HCT116 (cell line): ENCODE data around the gene PEDS1. TPM values are rescaled to one million over a fixed set of nuclear protein-coding genes. Genes with fewer than 3 reads are reported as not detected.

ENCODE experiments used
- ATAC-seq: fragments of 200-7000 bp; cut with Tn5 transposase; 2 replicates; pipeline ENCODE4 v1.9.1; 2020; ENCODE audit warnings: mild to moderate bottlenecking, moderate library complexity
- BruUV-seq: library from RNA; stranded (reverse); fragments of 400-500 nt; replicated peaks from 2 replicates; lab custom pipeline; 2021; lab: Mats Ljungman, UMichigan
- CTCF ChIA-PET: fragments of 300-600 bp; sonication (Branson Sonifier 250); formaldehyde crosslinking; loops from one replicate; lab custom pipeline; 2021; ENCODE audit warnings: antibody characterized with exemption; lab: Charles Lee
- POLR2A ChIA-PET: fragments of 300-600, 350-600 bp; sonication (Branson Sonifier 250); formaldehyde crosslinking; loops from one replicate; lab custom pipeline; 2021; ENCODE audit warnings: antibody characterized with exemption; lab: Charles Lee
- RAD21 ChIA-PET, 2 experiments: fragments of 300-600 bp; sonication (Branson Sonifier 250); formaldehyde crosslinking; loops; one replicate each; lab custom pipeline; 2023; ENCODE audit warnings: low total read pairs in 2 of 2; ENCODE audit not compliant: uncharacterized antibody in 2 of 2, unreplicated experiment in 2 of 2, low non-redundant PET in 1 of 2; lab: Charles Lee
- DNase-seq: peaks from one replicate; pipeline ENCODE4 v3.0.0-alpha.2; 2010; ENCODE audit warnings: low read depth, low spot score
- H2AFZ ChIP-seq: fragments of 200-600 bp; shearing (Covaris generic), sonication (generic); 2 replicates; pipeline ENCODE4 v1.6.1; 2017; ENCODE audit warnings: low read depth, mixed run types, mixed read lengths, antibody characterized with exemption, low read length; ENCODE audit not compliant: poor library complexity, severe bottlenecking
- H3K27ac ChIP-seq: 2 replicates; pipeline ENCODE4 v1.5.1; 2012; ENCODE audit warnings: low read depth, low read length
- H3K27me3 ChIP-seq: fragments of 200-600 bp; sonication (generic); 2 replicates; pipeline ENCODE4 v1.6.1; 2016; ENCODE audit warnings: mixed run types, low read length, mixed read lengths; ENCODE audit not compliant: insufficient read depth
- H3K36me3 ChIP-seq, 2 experiments: fragments of 200-500 bp in 1 of 2; fragments of 200-600 bp in 1 of 2; sonication (Bioruptor generic) in 1 of 2; sonication (generic) in 1 of 2; 2 replicates each; pipeline versions ENCODE4 v1.5.1 to v1.6.1; 2014 to 2016; ENCODE audit warnings: low read length in 2 of 2, inconsistent platforms in 1 of 2, mixed read lengths in 1 of 2, mixed run types in 1 of 2; ENCODE audit not compliant: insufficient read depth in 2 of 2, control insufficient read depth in 1 of 2
- H3K4me1 ChIP-seq, 2 experiments: fragments of 200-600 bp in 1 of 2; sonication (generic) in 1 of 2; 2 replicates each; pipeline versions ENCODE4 v1.5.1 to v1.6.1; 2012 to 2017; ENCODE audit warnings: low read length in 2 of 2, inconsistent platforms in 1 of 2, mild to moderate bottlenecking in 1 of 2, mixed read lengths in 1 of 2, mixed run types in 1 of 2, moderate library complexity in 1 of 2; ENCODE audit not compliant: insufficient read depth in 2 of 2, control insufficient read depth in 1 of 2
- H3K4me2 ChIP-seq: fragments of 200-600 bp; sonication (generic); 2 replicates; pipeline ENCODE4 v1.6.1; 2017; ENCODE audit warnings: mixed run types, low read length, mixed read lengths
- H3K4me3 ChIP-seq, 2 experiments: fragments of 200-600 bp in 1 of 2; sonication (generic) in 1 of 2; replicated peaks in 1 of 2; 2 replicates each; pipeline ENCODE4 v1.5.1; 2011 to 2016; ENCODE audit warnings: low read length in 2 of 2, control low read depth in 1 of 2, low read depth in 1 of 2, mild to moderate bottlenecking in 1 of 2, mixed read lengths in 1 of 2, mixed run types in 1 of 2
- H3K79me2 ChIP-seq: fragments of 200-600 bp; sonication (generic); 2 replicates; pipeline ENCODE4 v1.6.1; 2017; ENCODE audit warnings: mild to moderate bottlenecking, mixed run types, low read length, moderate library complexity, mixed read lengths; ENCODE audit not compliant: insufficient read depth
- H3K9ac ChIP-seq: fragments of 200-600 bp; sonication (generic); 2 replicates; pipeline ENCODE4 v1.6.1; 2016; ENCODE audit warnings: low read length, mixed read lengths
- H3K9me2 ChIP-seq: fragments of 200-600 bp; sonication (generic), shearing (Covaris generic); 2 replicates; pipeline ENCODE4 v1.6.1; 2017; ENCODE audit warnings: mixed run types, mild to moderate bottlenecking, moderate library complexity; ENCODE audit not compliant: insufficient read depth
- H3K9me3 ChIP-seq, 2 experiments: fragments of 200-500 bp in 1 of 2; fragments of 200-600 bp in 1 of 2; sonication (Bioruptor generic) in 1 of 2; sonication (generic) in 1 of 2; 2 replicates each; pipeline ENCODE4 v1.6.1; 2014 to 2017; ENCODE audit warnings: low read length in 2 of 2, mixed read lengths in 2 of 2, inconsistent platforms in 1 of 2, low read depth in 1 of 2, mild to moderate bottlenecking in 1 of 2, mixed run types in 1 of 2, moderate library complexity in 1 of 2; ENCODE audit not compliant: control insufficient read depth in 1 of 2, insufficient read depth in 1 of 2
- H4K20me1 ChIP-seq: fragments of 200-600 bp; sonication (generic), shearing (Covaris generic); 2 replicates; pipeline ENCODE4 v1.6.1; 2017; ENCODE audit warnings: mixed run types, mild to moderate bottlenecking, moderate library complexity; ENCODE audit not compliant: insufficient read depth
- ATF3 ChIP-seq: IDR thresholded peaks from 2 replicates; pipeline ENCODE4 v1.6.1; 2012
- CBX3 ChIP-seq: IDR thresholded peaks from 2 replicates; pipeline ENCODE4 v1.6.1; 2012; ENCODE audit warnings: low read depth
- CEBPB ChIP-seq: IDR thresholded peaks from 2 replicates; pipeline ENCODE4 v1.6.1; 2012; ENCODE audit warnings: low read depth
- CTCF ChIP-seq, 3 experiments: fragments of 200-600 bp in 1 of 3; sonication (generic) in 1 of 3; IDR thresholded peaks in 2 of 3; conservative IDR thresholded peaks in 1 of 3; 2 replicates each; pipeline ENCODE4 v1.5.1; 2012 to 2017; ENCODE audit warnings: low read depth in 2 of 3, low read length in 2 of 3, antibody characterized with exemption in 1 of 3, borderline replicate concordance in 1 of 3, control low read depth in 1 of 3, mild to moderate bottlenecking in 1 of 3, mixed read lengths in 1 of 3, mixed run types in 1 of 3, moderate library complexity in 1 of 3; ENCODE audit not compliant: insufficient read depth in 1 of 3
- EZH2phosphoT487 ChIP-seq: fragments of 200-600 bp; IDR thresholded peaks from 2 replicates; pipeline ENCODE4 v1.6.1; 2018; ENCODE audit warnings: antibody characterized with exemption, borderline replicate concordance
- JUND ChIP-seq: IDR thresholded peaks from 2 replicates; pipeline ENCODE4 v1.6.1; 2012
- POLR2A ChIP-seq: IDR thresholded peaks from 2 replicates; pipeline ENCODE4 v1.7.0; 2011; ENCODE audit warnings: borderline replicate concordance; ENCODE audit not compliant: insufficient read depth, insufficient read length; ENCODE audit errors: extremely low read depth
- POLR2AphosphoS5 ChIP-seq: IDR thresholded peaks from 2 replicates; pipeline ENCODE4 v1.6.1; 2011; ENCODE audit warnings: mild to moderate bottlenecking, low read depth, low read length, moderate library complexity
- RAD21 ChIP-seq: IDR thresholded peaks from 2 replicates; pipeline ENCODE4 v1.6.1; 2012; ENCODE audit warnings: low read depth, mild to moderate bottlenecking
- SIN3A ChIP-seq: IDR thresholded peaks from 2 replicates; pipeline ENCODE4 v1.6.1; 2012; ENCODE audit warnings: low read depth
- SP1 ChIP-seq: IDR thresholded peaks from 2 replicates; pipeline ENCODE4 v1.6.1; 2012; ENCODE audit warnings: low read depth
- SRF ChIP-seq: IDR thresholded peaks from 2 replicates; pipeline ENCODE4 v1.6.1; 2012; ENCODE audit warnings: low read depth
- TCF7L2 ChIP-seq: IDR thresholded peaks from 2 replicates; pipeline ENCODE4 v1.7.0; 2011; ENCODE audit warnings: borderline replicate concordance, inconsistent platforms; ENCODE audit not compliant: insufficient read depth, insufficient read length; ENCODE audit errors: extremely low read depth
- ZBTB33 ChIP-seq: IDR thresholded peaks from 2 replicates; pipeline ENCODE4 v1.6.1; 2011; ENCODE audit warnings: mild to moderate bottlenecking, low read length, moderate library complexity; ENCODE audit not compliant: insufficient replicate concordance; ENCODE audit errors: extremely low read depth
- ZFX ChIP-seq: fragments of 450-650 bp; IDR thresholded peaks from 2 replicates; pipeline ENCODE4 v1.6.1; 2017
- ZNF274 ChIP-seq: fragments of 200-500 bp; sonication (Bioruptor generic); IDR thresholded peaks from 2 replicates; pipeline ENCODE4 v1.6.1; 2014; ENCODE audit warnings: mild to moderate bottlenecking, low read depth, low read length, inconsistent platforms
- intact Hi-C: fragments of 100-400 bp; cut with micrococcal nuclease; formaldehyde crosslinking; loops from 2 replicates; pipeline ENCODE4 v1.10.0; 2022
- total RNA-seq: library from RNA; stranded (reverse); gene quantifications from one replicate; pipeline ENCODE4 v1.2.1, GENCODE V29; 2021; ENCODE audit not compliant: unreplicated experiment
- TF ChIP-seq, protein P1 (sequence below): IDR thresholded peaks from 2 replicates; pipeline ENCODE4 v1.6.1; 2012; ENCODE audit warnings: low read depth

PEDS1 gene
- total RNA-seq, 1 experiment from 2014 or later: 31.9 TPM

DNA sequence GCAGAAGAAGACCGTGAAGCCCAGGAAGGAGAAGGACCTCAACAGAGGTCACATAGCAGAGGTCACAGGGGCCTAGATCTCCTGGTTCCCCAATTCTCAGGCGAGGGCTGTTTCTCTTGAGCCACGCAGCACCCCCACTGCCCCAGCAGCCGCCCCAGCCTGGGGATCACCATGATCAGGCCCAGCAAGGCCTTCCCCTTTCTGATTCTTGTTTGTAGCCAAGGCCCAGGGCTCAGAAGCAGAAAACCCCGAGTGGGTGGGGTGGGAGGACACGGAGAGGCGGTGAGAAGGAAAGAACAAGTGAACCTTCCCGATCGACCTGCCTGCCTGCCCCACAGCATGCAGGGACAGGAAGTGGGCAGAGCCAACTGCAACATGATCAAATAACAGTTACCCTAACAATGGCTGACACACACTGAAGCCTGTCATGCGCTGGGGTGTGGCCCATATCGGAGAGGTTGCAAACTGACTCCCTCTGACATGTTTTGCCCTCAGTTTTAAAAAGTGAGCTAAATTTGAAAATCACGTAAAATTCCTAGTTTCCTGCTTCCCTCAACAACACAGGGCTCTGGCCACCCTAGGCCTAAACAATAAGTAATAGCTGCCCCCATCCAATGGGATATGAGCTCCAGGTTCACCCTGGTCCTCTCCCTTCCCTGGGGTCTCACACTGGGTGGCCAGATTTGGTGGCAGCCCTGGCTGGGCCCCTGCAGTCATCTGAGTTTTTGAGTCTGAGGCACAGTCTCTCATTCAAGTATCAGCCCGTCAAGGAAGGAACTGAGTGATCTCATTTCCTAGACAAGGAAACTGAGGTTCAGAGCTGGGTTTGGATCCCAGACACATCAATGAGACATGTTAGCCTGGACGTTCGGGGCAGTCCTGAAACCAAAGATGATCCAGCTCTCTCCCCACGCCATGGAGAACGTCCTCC, 6.5 kb downstream of the PEDS1 start:
- Histone ChIP-seq H3K9me3 (no peaks in the 10 kb centered on the region), H3K4me3 (no peak overlapping the region), H3K4me2 (peak overlapping the region; percentile 1; the same call in 1 of the 2 replicates), H3K9ac (no peak overlapping the region), H3K4me1 (peaks cover 21 to 66% of the 10 kb centered on the region in 2 experiments), H2AFZ (no peak overlapping the region), H3K9me2 (no peaks in the 10 kb centered on the region), H3K27ac (peak overlapping the region; percentile 22; the same call in 1 of the 2 replicates), H3K27me3 (no peaks in the 10 kb centered on the region), H3K36me3 (peaks cover 23 to 35% of the 10 kb centered on the region in 2 experiments; a peak in 3 of 4 replicates), H4K20me1 (no peaks in the 10 kb centered on the region), H3K79me2 (peaks cover 93% of the 10 kb centered on the region)
- CTCF ChIA-PET: no interaction called here
- no peak for ATAC-seq
- TF ChIP-seq CBX3 (no peak), JUND (no peak), ZBTB33 (no peak), CEBPB (no peak), ZFX (no peak), SIN3A (no peak), SRF (no peak), EZH2phosphoT487 (no peak), POLR2A (no peak), SP1 (no peak), CTCF (IDR thresholded peaks at IDR 0.05 in 2 of 3, conservative IDR thresholded peaks at IDR 0.05 in 1 of 3; ENCODE audit: borderline replicate concordance in 1 of 3, insufficient read depth in 1 of 3, low read depth in 2 of 3, low read length in 2 of 3) (no peak), TCF7L2 (no peak), ATF3 (no peak), RAD21 (no peak), ZNF274 (no peak), POLR2AphosphoS5 (no peak)
- TF ChIP-seq, protein P1, sequence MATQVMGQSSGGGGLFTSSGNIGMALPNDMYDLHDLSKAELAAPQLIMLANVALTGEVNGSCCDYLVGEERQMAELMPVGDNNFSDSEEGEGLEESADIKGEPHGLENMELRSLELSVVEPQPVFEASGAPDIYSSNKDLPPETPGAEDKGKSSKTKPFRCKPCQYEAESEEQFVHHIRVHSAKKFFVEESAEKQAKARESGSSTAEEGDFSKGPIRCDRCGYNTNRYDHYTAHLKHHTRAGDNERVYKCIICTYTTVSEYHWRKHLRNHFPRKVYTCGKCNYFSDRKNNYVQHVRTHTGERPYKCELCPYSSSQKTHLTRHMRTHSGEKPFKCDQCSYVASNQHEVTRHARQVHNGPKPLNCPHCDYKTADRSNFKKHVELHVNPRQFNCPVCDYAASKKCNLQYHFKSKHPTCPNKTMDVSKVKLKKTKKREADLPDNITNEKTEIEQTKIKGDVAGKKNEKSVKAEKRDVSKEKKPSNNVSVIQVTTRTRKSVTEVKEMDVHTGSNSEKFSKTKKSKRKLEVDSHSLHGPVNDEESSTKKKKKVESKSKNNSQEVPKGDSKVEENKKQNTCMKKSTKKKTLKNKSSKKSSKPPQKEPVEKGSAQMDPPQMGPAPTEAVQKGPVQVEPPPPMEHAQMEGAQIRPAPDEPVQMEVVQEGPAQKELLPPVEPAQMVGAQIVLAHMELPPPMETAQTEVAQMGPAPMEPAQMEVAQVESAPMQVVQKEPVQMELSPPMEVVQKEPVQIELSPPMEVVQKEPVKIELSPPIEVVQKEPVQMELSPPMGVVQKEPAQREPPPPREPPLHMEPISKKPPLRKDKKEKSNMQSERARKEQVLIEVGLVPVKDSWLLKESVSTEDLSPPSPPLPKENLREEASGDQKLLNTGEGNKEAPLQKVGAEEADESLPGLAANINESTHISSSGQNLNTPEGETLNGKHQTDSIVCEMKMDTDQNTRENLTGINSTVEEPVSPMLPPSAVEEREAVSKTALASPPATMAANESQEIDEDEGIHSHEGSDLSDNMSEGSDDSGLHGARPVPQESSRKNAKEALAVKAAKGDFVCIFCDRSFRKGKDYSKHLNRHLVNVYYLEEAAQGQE: no peak
- POLR2A ChIA-PET: interaction anchor here (1.8 kb wide), 1 partner anchor 20 kb away, joined by 5 read pairs; no protein-coding TSS in a partner anchor
- DNase-seq: no peak
- no TSS peak for BruUV-seq
- RAD21 ChIA-PET: no interaction called here
- intact Hi-C loops: no loop called here
